ENCODE results near the gene TMPRSS9.

TMPRSS9 gene

DNA sequence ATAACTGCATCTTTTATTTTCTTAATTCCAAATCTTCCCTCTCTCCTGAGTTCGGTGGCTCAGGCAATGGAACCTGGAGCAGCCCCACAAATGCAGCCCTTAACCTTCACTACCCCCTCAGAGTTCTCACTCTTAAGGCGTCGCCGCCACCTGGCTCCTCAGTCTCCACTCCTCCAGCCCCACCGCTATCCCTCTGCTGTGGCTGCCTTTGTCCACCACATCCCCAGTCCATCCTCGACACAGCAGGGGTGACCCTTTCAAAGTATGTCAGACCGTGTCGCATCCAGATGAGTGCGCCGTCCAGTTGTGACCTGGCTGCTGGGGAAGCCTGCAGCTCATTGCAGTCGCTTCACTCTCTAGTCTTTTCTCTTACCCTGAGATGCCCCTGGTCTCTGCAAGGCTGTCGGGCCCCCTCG lies 30.6 kb upstream of the TMPRSS9 start:
- no peak for DNase-seq (ENCODE audit: low spot score)

DNA sequence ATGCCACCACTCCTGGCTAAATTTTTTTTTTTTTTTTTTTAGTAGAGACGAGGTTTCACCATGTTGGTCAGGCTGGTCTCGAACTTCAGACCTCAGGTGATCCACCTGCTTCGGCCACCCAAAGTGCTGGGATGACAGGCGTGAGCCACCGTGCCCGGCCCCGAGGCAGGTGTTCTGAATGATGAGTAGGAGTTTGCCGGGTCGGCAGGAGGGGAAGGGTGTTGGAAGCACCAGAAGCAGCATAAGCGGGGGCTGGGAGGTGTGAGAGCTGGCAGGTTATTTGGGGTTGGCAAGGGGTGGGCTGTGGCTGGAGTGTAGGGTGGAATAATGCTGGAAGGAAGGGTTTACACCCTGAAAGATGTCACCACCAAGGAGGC lies 29.8 kb upstream of the TMPRSS9 start:
- DNase-seq (ENCODE audit: low spot score), result no peak

DNA sequence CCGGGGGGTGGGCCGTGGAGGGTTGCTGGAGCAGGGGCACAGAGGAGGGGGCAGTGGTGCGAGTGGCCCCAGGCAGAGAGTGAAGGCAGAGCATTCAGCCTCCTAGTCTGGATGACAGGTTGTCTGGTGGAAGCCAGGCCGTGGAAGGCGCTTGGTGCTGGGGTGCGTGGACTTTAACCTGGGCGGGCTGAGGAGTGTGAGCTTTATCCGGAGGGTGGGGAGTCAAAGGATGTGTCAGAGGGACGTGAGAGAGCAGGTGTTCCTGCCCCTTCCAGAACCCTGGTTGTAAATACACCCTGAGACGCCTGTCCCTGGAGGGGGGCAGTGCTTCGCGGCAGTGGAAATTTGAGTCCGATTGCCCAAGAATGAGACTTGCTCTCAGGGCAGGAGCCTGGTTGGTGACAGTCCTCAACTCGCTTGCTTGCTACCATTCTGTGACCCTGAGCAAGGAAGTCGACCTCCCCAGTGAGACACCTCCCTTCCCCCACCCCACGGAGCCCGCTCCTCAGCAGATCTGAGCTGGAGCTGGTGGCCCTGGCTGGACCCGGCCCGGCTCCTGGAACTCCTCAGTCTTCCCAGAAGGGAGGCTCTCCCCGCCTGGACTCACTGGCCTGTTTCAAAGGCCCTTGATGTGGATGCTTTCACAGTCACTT lies 29.3 kb upstream of the TMPRSS9 start:
- peak; percentile 81 for DNase-seq (ENCODE audit: low spot score)

DNA sequence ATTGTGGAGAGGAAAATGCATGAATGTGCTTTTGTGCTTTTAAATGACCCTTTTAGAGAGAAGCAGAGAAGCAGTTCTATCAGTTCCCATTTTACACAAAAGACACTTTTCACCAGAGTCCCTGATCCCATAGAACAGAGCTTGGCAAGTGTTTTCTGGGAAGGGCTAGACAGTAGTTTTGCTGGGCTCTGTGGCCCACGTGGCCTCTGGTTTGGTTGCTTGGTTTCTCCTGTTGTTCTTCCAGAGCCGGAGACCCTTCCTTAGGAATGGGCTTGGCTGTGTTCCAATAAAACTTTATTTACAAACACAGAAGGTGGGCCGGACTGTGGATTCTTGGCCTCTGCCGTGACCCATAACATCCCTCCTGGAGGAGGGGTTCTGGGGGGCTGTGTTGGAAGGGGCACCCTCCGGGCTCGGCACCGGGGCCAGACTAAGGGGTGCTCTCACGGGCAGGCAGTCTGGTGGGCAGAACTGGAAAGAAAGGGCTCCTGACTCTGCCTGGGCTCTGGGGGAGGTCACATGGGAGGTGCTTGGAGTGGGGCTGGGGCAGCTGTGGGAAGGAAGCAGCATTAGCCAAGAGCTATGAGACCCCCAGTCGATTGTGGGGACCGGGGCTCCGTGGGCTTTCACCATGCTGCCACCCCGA lies 28.3 kb upstream of the TMPRSS9 start:
- DNase-seq (ENCODE audit: low spot score), result no peak

DNA sequence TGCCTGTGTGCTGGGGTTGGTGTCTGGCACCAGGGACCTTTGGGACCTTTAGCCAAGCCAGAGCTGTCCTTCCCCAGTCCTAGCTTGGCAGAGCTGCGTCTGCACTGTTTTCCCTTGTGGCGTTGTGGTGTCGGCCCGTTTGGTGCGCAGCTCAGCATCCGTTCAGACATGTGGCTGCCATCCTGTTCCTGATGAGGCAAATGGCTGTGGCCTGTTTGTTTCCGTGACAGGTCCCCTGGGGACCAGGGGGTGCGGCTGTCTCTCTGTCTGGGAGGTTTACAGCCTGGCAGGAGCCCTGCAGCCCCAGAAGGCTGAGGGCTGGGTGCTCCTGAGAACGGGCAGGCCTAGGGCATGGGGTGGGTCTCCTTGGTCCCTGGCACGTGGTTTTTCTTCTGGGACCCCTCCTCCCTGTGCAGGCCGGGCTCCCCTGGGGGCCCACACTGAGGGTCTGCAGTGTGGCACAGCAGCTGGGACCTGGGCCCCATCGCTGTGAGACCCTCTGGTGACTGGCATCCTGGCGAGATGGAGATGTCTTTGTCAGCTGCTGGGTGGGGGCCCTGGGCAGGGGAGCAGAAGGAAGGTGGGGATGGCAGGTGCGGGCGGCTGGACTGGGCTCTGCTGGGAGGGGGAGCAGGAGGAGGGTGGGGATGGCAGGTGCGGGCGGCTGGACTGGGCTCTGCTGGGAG lies 27.6 kb upstream of the TMPRSS9 start:
- peak; percentile 50 for DNase-seq (ENCODE audit: low spot score)

DNA sequence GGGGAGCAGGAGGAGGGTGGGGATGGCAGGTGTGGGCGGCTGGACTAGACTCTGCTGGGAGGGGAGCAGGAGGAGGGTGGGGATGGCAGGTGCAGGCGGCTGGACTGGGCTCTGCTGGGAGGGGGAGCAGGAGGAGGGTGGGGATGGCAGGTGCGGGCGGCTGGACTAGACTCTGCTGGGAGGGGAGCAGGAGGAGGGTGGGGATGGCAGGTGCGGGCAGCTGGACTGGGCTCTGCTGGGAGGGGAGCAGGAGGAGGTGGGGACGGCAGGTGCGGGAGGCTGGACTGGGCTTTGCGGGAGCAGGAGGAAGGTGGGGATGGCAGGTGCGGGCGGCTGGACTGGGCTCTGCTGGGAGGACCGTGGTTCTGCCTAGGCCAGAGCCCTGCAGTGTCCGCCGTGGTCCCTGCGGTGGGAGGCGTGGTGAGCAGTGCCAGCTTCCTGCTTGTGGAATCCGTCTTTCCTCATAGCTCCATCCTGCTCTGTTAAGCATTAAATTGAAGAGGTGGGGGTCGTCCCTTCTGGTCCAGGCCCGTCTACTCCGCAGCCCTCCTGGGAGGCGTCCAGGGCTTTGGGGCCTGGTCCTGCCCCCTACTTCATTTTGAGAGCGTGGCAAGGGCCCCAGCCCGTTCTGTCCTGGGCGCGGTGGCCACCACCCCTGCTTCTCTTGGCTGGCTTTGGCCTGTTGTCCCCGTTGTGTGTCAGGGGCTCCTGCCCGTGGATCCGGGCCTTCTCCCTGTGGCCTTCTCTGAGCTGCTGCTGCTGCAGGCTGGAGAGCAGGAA lies 26.8 kb upstream of the TMPRSS9 start:
- peak; percentile 56 for DNase-seq (ENCODE audit: low spot score)

DNA sequence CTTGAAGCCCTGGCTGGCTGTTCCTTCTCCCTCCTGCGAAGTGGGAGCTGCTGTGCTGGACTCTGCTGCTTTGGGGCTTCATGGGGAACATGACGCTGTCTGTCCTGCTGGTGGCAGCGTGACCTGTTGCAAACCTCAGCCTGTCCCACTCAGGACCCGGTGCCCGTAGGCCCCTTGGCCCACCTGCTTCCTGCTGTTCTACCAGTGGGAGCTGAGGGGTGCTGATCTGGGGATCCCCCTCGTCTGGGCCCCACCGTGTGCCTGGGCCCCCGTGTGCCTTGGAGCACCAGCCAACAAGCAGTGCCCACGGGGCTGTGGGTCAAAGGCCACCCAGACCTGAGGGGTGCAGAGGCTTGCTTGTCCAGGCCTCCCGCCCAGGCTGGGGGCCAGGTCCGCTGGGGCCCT lies 26.3 kb upstream of the TMPRSS9 start:
- no peak for DNase-seq (ENCODE audit: low spot score)

DNA sequence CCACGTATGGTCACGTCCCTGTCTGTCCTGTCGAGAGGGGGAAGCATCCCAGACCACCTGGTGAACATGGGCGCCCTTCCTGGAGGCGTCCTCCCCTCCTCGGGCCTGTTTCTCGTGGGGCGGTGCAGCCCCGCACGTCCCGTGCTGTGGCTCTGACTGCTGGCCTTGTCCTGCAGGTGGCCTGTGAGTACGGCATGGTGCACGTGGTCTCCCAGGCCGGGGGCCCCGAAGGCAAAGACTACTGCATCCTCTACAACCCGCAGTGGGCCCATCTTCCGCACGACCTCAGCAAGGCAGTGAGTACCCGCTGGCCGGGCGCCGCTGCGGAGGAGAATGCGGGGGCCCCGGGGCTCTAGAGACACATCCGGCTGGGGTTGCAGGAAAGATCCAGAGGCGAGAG lies 25.6 kb upstream of the TMPRSS9 start:
- no peak for DNase-seq (ENCODE audit: low spot score)

DNA sequence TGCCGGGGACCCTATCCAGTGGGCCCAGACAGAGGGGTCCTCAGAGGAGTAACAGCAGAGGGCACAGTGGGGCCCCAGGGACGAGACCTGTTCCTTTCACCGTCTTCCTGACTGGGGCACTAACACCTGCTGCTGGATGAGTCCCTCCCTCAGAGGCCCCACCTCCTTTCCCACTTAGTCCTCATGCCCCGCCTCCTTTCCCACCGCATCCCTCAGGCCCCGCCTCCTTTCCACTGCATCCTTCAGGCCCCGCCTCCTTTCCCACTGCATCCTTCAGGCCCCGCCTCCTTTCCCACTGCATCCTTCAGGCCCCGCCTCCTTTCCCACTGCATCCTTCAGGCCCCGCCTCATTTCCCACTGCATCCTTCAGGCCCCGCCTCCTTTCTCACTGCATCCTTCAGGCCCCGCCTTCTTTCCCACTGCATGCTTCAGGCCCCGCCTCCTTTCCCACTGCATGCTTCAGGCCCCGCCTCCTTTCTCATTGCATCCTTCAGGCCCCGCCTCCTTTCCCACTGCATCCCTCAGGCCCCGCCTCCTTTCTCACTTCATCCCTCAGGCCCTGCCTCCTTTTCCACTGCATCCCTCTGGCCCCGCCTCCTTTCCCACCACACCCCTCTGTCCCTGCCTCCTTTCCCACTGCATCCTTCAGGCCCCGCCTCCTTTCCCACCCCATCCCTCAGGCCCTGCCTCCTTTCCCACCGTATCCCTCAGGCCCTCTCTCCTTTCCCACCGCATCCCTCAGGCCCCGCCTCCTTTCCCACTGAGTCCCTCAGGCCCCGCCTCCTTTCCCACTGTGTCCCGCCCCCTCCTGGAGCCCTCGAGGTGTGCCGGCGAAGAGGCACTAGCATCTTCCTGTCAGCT lies 24.8 kb upstream of the TMPRSS9 start:
- DNase-seq (ENCODE audit: low spot score), result no peak

DNA sequence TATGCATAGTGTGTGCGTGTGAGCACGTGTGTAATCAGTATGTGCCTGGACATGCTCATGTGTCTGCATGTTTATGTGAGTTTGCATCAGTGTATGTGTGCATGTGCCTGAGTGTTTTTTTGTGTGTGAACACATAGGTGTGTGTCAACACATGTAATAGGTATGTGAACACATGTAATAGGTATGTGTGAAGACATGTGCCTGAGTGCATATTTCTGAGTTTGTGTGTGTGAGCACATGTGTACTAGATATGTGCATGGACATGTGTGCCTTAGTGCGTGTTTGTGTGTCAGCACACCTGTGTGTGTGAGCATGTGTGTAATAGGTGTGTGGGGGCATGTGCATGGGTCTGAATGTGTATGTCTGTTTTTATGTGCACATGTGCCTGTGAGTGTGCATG lies 24.2 kb upstream of the TMPRSS9 start:
- no peak for DNase-seq (ENCODE audit: low spot score)

DNA sequence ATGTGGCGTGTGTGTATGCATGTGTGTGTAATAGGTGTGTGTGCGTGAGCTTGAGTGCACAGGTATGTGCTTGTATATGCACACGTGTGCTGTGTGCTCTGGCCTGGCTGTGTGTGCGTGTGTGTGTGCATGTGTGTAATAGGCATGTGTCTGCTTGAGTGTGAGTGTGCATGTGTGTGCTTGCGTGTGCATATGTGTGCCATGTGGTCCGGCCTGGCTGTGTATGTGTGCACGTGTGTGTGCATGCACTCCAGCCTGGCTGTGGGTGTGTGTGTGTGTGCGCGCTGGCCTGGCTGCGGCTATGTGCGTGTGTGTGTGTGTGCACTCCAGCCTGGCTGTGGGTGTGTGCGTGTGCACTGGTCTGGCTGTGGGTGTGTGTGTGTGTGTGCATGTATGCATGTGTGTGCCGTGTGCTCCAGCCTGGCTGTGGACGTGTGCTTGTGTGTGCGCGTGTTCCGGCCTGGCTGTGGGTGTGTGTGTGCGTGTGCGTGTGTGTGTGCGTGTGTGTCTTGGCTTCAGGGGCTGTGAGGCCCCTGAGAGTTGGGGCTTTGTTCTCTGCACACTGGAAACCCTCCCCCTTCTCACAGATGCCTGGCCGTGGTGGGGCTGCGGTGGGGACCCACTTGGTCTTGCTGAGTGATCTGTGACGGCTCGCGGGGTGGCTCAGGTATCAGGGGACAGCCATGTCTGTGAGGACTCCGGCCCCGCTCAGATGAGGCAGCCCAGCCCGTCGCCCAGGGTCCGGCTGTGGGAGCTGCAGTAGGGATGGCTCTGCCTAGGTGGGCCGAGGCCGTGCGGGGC lies 23.3 kb upstream of the TMPRSS9 start:
- no peak for DNase-seq (ENCODE audit: low spot score)

DNA sequence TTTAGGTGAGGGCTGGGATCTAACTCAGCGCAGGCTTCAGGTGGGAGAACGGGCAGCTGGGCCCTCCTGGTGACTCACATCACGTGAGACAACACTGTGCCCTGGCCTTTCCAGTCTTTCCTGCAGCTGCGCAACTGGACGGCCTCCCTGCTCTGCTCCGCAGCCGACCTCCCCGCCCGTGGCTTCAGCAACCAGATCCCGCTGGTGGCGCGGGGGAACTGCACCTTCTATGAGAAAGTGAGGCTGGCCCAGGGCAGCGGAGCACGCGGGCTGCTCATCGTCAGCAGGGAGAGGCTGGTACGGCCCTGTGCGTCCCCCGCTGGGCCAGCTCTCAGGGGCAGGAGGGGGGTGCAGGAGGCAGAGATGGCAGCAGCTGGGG lies 22.7 kb upstream of the TMPRSS9 start:
- DNase-seq (ENCODE audit: low spot score), result peak; percentile 76

DNA sequence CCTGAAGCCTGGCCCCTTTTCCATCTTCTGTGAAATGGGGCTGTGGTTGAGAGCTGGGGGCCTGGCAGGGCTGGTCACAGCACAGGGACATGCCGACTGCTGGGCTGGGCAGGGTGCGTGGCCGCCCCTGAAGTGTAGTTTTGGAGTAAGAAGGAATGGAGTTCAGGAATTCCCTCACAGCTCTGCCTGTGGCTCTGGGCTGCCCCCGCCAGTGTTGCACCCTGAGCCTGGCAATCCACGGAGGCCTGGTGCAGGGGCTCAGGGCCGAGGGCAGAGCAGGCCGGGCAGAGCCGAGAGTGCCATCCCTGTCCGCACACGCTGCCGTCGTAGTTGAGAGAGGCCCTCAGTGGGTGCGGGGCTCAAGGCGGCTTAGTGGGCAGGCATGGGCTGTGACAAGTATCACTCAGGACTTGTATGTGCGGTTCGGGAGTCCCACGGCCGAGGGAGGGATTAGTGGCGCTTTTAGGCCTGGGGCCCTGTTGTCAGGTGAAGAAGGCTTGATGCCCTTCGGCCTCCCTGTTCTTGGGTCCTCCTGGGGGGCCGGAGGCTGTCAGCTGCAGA lies 21.9 kb upstream of the TMPRSS9 start:
- DNase-seq (ENCODE audit: low spot score), result no peak

DNA sequence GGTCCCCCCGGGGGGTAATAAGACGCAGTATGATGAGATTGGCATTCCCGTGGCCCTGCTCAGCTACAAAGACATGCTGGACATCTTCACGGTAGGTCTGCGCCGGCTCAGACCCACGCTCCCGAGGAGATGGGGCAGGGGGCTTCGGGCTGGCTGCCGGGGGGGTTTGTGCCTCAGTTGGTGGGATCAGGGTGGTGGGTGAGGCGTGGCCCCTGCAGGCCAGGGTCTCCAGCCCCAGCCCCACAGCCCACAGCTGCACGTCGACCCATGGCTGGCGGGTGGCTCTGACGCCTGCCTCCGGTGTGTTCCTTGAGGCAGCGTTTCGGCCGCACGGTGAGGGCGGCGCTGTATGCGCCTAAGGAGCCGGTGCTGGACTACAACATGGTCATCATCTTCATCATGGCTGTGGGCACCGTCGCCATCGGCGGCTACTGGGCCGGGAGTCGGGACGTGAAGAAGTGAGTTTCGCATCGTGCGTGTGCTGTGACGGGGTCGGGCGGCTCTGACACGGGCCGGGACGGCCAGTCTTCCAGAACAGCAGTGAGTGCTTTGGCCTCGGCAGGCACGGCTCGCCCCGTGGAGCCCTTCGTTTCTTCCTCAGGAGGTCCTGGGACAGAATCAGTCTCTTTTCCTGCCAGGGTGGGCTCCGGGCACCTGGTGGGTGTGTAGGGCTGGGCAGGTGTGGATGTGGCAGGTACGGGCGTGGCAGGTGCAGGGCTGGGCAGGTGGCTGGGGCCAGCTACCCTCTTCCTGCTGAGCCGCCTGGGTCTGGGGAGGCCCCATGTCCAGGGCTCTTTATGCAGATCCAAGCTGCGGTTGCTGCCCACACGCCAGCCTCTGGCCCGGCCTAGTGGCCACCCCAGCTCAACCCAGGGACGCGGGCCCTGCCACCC lies 21.1 kb upstream of the TMPRSS9 start:
- no peak for DNase-seq (ENCODE audit: low spot score)

DNA sequence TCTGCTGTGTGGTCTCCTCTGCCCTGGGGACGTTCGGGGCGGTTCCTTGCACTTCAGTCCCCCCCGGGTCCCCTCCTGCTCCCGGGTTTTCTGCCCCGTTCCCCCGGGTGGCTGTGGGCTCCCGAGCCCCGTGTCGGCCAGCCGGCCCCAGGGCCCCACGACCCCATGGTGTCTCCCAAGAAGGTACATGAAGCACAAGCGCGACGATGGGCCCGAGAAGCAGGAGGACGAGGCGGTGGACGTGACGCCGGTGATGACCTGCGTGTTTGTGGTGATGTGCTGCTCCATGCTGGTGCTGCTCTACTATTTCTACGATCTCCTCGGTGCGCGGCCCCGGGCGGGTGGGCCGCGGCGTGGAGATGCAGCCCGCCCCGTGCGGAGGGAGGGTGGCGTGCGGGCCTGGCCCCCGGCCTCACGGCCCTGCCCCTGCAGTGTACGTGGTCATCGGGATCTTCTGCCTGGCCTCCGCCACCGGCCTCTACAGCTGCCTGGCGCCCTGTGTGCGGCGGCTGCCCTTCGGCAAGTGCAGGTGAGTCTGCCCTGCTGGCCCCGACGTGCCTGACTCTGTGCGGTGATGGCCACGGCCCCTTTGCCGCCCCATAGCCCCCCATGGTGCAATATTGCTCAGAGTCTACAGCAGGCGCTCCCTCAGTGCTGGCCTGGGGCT lies 20.3 kb upstream of the TMPRSS9 start:
- no peak for DNase-seq (ENCODE audit: low spot score)

DNA sequence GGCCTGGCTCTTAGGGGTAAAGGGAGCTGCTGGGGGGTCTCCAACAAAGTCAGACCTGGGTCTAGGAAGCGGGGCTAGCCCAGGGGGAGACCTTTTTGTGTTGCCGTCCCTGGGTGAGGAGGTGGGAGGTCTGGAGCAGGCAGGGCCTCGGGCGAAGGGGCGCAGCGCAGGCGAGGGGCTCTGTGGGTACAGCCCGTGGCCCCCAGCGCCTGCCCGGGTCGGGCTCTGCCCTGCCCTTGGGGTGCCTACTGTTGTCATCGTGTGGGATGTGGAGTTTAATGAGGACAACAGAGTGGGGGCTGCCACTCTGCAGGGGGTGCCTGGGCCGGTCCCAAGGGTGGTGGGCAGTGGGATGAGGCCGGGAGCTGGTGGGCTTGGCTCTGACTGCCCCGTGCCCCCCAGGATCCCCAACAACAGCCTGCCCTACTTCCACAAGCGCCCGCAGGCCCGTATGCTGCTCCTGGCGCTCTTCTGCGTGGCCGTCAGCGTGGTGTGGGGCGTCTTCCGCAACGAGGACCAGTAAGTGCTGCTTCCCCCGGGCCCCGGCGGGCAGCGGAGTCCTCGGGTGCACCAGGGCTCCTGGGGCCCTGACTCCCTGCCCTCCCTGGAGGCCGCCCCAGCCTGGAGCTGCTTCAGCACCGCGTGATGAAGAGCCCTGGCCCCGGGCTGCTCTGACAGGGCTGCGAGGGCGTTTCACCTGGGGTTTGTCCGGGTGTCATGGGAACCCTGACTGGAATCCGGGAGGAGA lies 19.4 kb upstream of the TMPRSS9 start:
- DNase-seq (ENCODE audit: low spot score), result no peak

DNA sequence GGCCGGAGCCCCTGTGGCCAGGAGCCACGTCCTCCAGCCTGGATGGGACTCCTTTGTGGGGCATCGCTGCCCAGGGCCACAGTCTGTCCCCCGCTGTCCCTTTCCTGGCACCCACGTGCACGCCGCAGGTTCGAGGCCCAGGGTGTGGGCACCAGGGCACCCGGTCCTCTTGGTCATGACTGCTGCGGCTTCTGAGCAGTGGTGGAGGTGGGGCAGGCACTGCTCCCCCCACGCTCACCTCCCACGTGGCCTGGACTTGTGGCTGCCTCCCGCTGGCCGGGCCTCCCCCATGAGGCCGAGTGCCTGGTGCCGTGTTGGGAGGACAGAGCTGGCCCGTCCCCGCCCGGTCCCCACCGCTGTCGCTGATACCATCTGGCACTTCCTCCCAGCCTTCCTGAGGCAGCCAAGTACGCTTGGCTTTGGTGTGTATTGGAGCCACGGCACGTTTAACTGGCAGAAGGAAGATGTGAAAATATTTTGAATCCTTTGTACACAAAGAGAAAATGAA lies 18.8 kb upstream of the TMPRSS9 start:
- DNase-seq (ENCODE audit: low spot score), result no peak

DNA sequence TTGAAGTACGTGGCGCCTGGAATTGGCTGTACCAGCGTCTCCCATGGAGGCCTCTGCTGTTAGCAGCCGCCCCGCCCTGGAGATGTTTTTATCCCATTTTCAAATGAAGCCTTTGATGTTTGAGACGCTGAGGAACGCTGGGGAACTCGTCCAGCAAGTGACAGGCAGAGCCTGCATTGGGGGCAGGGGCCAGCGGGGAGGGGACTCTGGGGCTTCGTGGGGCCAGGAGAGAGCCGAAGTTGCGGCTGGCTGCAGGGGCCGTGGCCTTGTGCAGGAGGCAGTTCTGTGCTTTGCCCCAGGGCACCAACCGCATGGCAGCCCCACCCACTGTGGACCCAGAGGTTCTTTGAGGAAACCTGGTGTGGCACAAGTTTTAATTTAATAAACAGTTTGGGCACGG lies 18.1 kb upstream of the TMPRSS9 start:
- DNase-seq (ENCODE audit: low spot score), result no peak

Measured in SW480 (cell line).